ENCODE measurements around the gene HEMGN. TPM values are rescaled to one million over a fixed set of nuclear protein-coding genes. Genes with fewer than 3 reads are reported as not detected.

The HEMGN gene
- total RNA-seq, 2 experiments from 2014 or later, result 1.5 to 2.9 TPM

- Mint-ChIP-seq H3K27me3 (no peaks in the 10 kb centered on the region), H3K9me3 (ENCODE audit: low read depth) (no peaks in the 10 kb centered on the region), H3K4me3 (no peak overlapping the region), H3K4me1 (peaks cover 53% of the 10 kb centered on the region), H3K27ac (no peak overlapping the region), H3K36me3 (ENCODE audit: low read depth) (peaks cover 55% of the 10 kb centered on the region)
- DNase-seq (no peak), ATAC-seq (no peak)
- POLR2A ChIA-PET, result no interaction called here
- intact Hi-C loops (cut with DNase I, micrococcal nuclease), result no loop called here
- CTCF ChIA-PET, result interaction anchor here (1.0 to 9.3 kb wide), 5 partner anchors 9 to 21 kb away, joined by 3 to 70 read pairs (median 5); partner anchors contain the start of gene TRMO
Observed at GRCh38 chr9:97911528-97911927, 26.4 kb downstream of the HEMGN start.

DNA sequence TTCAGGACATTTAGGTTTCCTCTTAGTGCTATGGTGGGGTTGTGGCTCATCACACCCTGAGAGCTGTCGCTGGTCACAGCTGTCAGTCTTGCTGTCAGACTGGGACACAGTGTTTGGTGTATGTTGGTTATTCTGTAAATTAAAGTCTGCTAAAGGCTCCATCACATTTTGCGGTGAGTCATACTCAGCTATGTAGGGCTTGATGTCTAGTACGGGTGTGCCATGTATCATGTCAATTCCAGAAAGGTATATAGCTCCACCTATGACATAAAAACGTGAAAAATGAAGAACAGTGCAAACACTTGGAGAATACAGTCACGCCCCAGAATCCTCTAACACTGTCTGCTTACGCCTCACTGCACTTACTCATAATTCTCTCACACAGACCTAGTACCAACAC lies 27.6 kb downstream of the HEMGN start:
- ChIA-PET POLR2A (interaction anchor here (1.4 kb wide), 1 partner anchor 11 kb away, joined by 8 read pairs; the partner anchor contains the start of gene TRMO), CTCF (interaction anchor here (0.7 to 9.3 kb wide), 4 partner anchors 9 to 82 kb away, joined by 3 to 70 read pairs (median 5); partner anchors contain the start of gene TRMO)
- no peak overlapping the region for H3K4me3 Mint-ChIP-seq
- H3K4me1 Mint-ChIP-seq, result peaks cover 59% of the 10 kb centered on the region
- peak overlapping the region; percentile 71 for H3K27ac Mint-ChIP-seq
- no peaks in the 10 kb centered on the region for H3K9me3 Mint-ChIP-seq (ENCODE audit: low read depth)
- DNase-seq (no peak), ATAC-seq (peak; percentile 21)
- H3K27me3 Mint-ChIP-seq, result no peaks in the 10 kb centered on the region
- intact Hi-C loops (cut with DNase I, micrococcal nuclease), result no loop called here
- peaks cover 49% of the 10 kb centered on the region for H3K36me3 Mint-ChIP-seq (ENCODE audit: low read depth)

- ChIA-PET POLR2A (interaction anchor here (1.3 kb wide), 1 partner anchor 12 kb away, joined by 5 read pairs; no protein-coding TSS in a partner anchor), CTCF (interaction anchor here (1.1 to 9.3 kb wide), 3 partner anchors 10 to 20 kb away, joined by 3 to 70 read pairs (median 7); partner anchors contain the start of gene TRMO)
- ATAC-seq (no peak), DNase-seq (no peak)
- no peaks in the 10 kb centered on the region for H3K9me3 Mint-ChIP-seq (ENCODE audit: low read depth)
- no peaks in the 10 kb centered on the region for H3K27me3 Mint-ChIP-seq
- no peak overlapping the region for H3K27ac Mint-ChIP-seq
- peaks cover 61% of the 10 kb centered on the region for H3K4me1 Mint-ChIP-seq
- peaks cover 43% of the 10 kb centered on the region for H3K36me3 Mint-ChIP-seq (ENCODE audit: low read depth)
- intact Hi-C loops (cut with DNase I, micrococcal nuclease), result no loop called here
- H3K4me3 Mint-ChIP-seq, result no peak overlapping the region
Observed at GRCh38 chr9:97908705-97909104, 29.3 kb downstream of the HEMGN start.

DNA sequence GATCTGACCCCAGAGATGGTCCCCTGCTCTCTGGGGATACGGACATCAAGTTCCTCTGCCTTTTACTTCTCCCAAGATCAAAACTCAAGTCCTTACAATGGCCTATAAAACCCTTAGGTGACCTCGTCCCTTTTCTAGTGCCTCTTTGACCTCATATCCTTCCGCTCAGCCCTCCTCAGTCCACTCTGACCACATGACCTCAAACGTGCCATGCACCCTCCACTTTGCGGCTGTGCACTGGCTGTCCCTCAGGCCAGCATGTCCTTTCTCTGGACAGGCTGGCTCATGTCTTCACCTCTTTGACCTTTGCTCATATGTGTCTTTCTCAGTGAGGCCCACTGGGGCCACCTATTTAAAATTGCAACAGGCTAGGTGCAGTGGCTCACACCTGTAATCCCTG lies 30.3 kb downstream of the HEMGN start:
- Mint-ChIP-seq H3K27ac (peak overlapping the region; percentile 89), H3K27me3 (no peaks in the 10 kb centered on the region), H3K4me1 (peaks cover 66% of the 10 kb centered on the region), H3K4me3 (no peak overlapping the region), H3K36me3 (ENCODE audit: low read depth) (peaks cover 43% of the 10 kb centered on the region), H3K9me3 (ENCODE audit: low read depth) (no peaks in the 10 kb centered on the region)
- ChIA-PET CTCF (interaction anchor here (0.7 to 9.3 kb wide), 3 partner anchors 9 to 1121 kb away, joined by 5 to 70 read pairs (median 7); partner anchors contain the start of gene TRMO), POLR2A (no interaction called here)
- intact Hi-C loops (cut with DNase I, micrococcal nuclease), result no loop called here
- no peak for ATAC-seq
- DNase-seq, result no peak

DNA sequence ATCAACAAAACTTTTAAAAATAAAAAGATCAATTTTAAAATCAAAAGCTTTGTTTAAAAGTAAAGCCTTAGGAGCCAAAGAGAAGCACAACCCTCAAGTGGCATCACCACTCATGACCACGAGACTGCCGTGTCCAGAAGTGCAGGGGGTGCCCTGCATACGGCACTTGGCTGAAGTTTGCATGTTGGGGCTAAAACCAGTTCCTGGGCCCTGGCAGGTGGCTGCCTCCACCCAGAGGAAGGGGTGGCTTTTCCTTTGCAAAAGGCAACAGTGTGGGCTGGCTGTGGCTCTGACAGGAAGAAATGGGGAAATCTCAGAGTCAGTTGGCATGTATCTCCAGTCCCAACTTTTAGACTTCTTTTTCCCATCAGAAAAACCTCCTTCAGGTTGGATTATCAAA lies 30.9 kb downstream of the HEMGN start:
- peaks cover 69% of the 10 kb centered on the region for H3K4me1 Mint-ChIP-seq
- intact Hi-C loops (cut with DNase I, micrococcal nuclease), result no loop called here
- peaks cover 38% of the 10 kb centered on the region for H3K36me3 Mint-ChIP-seq (ENCODE audit: low read depth)

GRCh38 chr9:97906236-97906831 lies 31.6 kb downstream of the HEMGN start:
- Mint-ChIP-seq H3K27me3 (no peaks in the 10 kb centered on the region), H3K36me3 (ENCODE audit: low read depth) (peaks cover 36% of the 10 kb centered on the region), H3K9me3 (ENCODE audit: low read depth) (no peaks in the 10 kb centered on the region), H3K4me1 (peaks cover 76% of the 10 kb centered on the region), H3K27ac (peak overlapping the region; percentile 95), H3K4me3 (peak overlapping the region; percentile 58)
- DNase-seq, result peak; percentile 62
- CTCF ChIA-PET, result interaction anchor here (0.6 to 9.3 kb wide), 6 partner anchors 9 to 521 kb away, joined by 3 to 113 read pairs (median 4); partner anchors contain the start of gene TRMO
- POLR2A ChIA-PET, result interaction anchor here (1.0 to 1.8 kb wide), 2 partner anchors 14 to 16 kb away, joined by 3 to 6 read pairs; partner anchors contain the start of gene TRMO
- peak; percentile 43 for ATAC-seq
- intact Hi-C loops (cut with DNase I, micrococcal nuclease), result loop anchor here in 1 of 2 experiments (1.0 kb wide), 1 partner anchor 16 kb away; the partner anchor contains the start of gene TRMO

More for the DNA sequence above, 30.9 kb downstream of the HEMGN start:
- Mint-ChIP-seq H3K27me3 (no peaks in the 10 kb centered on the region), H3K27ac (peak overlapping the region; percentile 89), H3K4me3 (no peak overlapping the region), H3K9me3 (ENCODE audit: low read depth) (no peaks in the 10 kb centered on the region)
- ChIA-PET POLR2A (interaction anchor here (1.8 kb wide), 1 partner anchor 14 kb away, joined by 6 read pairs; no protein-coding TSS in a partner anchor), CTCF (interaction anchor here (0.7 to 9.3 kb wide), 5 partner anchors 10 to 29 kb away, joined by 3 to 70 read pairs (median 3); partner anchors contain the start of gene TRMO)
- DNase-seq, result peak; percentile 33
- ATAC-seq, result no peak

GRCh38 chr9:97905228-97905627 lies 32.7 kb downstream of the HEMGN start:
- DNase-seq (peak; percentile 57), ATAC-seq (peak; percentile 60)
- Mint-ChIP-seq H3K9me3 (ENCODE audit: low read depth) (no peaks in the 10 kb centered on the region), H3K36me3 (ENCODE audit: low read depth) (peaks cover 31% of the 10 kb centered on the region), H3K4me1 (peaks cover 81% of the 10 kb centered on the region), H3K27ac (peak overlapping the region; percentile 83), H3K27me3 (no peaks in the 10 kb centered on the region), H3K4me3 (peak overlapping the region; percentile 74)
- POLR2A ChIA-PET, result interaction anchor here (1.0 kb wide), 1 partner anchor 17 kb away, joined by 3 read pairs; the partner anchor contains the start of gene TRMO
- intact Hi-C loops (cut with DNase I, micrococcal nuclease), result loop anchor here (1.0 to 2.0 kb wide), 3 partner anchors 13 to 50 kb away; no protein-coding TSS in a partner anchor
- CTCF ChIA-PET, result interaction anchor here (0.7 to 8.3 kb wide), 7 partner anchors 9 to 129 kb away, joined by 3 to 113 read pairs (median 3); no protein-coding TSS in a partner anchor

DNA sequence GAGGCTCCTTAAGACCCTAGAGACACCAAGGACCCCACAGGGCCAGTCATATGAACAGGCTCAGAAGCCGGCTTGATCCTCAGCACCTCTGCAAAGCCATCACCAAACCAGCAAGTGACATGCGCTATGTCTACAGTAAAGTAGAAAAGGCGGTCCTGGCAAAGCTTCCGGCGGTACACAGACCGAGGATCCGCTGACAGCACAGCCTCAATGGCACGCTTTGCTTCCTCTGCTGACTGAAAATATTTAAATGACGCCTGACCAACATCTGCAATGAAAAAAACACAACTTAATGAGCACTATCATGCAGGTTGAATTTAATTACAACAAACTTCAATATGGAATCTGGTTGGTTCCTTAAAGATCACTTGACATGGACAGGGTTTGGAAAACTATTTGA lies 33.2 kb downstream of the HEMGN start:
- Mint-ChIP-seq H3K27ac (peak overlapping the region; percentile 83), H3K9me3 (ENCODE audit: low read depth) (no peaks in the 10 kb centered on the region), H3K4me1 (peaks cover 81% of the 10 kb centered on the region), H3K4me3 (peak overlapping the region; percentile 74), H3K36me3 (ENCODE audit: low read depth) (peaks cover 27% of the 10 kb centered on the region), H3K27me3 (no peaks in the 10 kb centered on the region)
- intact Hi-C loops (cut with DNase I, micrococcal nuclease), result loop anchor here (1.0 to 5.0 kb wide), 7 partner anchors 14 to 272 kb away; partner anchors contain the start of genes XPA (in 2 of the 2), FOXE1 (in 1 of the 2), NCBP1 (in 1 of the 2) and TSTD2 (in 1 of the 2)
- DNase-seq (peak; percentile 79), ATAC-seq (peak; percentile 81)
- ChIA-PET CTCF (interaction anchor here (0.5 to 8.3 kb wide), 8 partner anchors 9 to 196 kb away, joined by 3 to 113 read pairs (median 3); no protein-coding TSS in a partner anchor), POLR2A (interaction anchor here (1.0 kb wide), 1 partner anchor 16 kb away, joined by 3 read pairs; no protein-coding TSS in a partner anchor)

DNA sequence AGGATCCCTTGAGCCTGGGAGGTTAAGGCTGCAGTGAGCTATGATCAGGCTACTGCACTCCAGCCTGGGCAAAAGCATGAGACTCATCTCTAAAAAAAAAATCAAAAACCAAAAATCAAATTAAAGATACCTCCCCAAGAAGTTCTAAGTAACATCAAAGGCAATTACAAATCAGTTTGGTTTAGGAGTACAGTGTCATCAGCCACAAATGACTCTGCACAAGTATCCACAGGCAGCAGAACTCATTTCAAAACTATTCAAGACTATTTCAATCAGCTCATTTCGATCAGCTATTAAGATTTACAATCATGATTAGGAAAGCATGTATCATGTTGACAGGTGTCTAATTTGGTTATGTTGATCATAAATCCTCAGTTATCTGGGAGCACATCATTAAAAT lies 34.8 kb downstream of the HEMGN start:
- POLR2A ChIA-PET, result interaction anchor here (0.5 to 1.2 kb wide), 4 partner anchors 19 to 403 kb away, joined by 3 to 6 read pairs (median 4); partner anchors contain the start of genes TRMO and XPA
- intact Hi-C loops (cut with DNase I, micrococcal nuclease), result loop anchor here (5.0 kb wide), 4 partner anchors 51 to 271 kb away; partner anchors contain the start of genes XPA (in 2 of the 2), FOXE1 (in 1 of the 2), NCBP1 (in 1 of the 2) and TSTD2 (in 1 of the 2)
- Mint-ChIP-seq H3K4me1 (peaks cover 72% of the 10 kb centered on the region), H3K27me3 (no peaks in the 10 kb centered on the region), H3K36me3 (ENCODE audit: low read depth) (peaks cover 23% of the 10 kb centered on the region), H3K9me3 (ENCODE audit: low read depth) (no peaks in the 10 kb centered on the region), H3K4me3 (no peak overlapping the region), H3K27ac (peak overlapping the region; percentile 74)
- DNase-seq (no peak), ATAC-seq (peak; percentile 11)
- CTCF ChIA-PET, result interaction anchor here (0.5 to 8.3 kb wide), 7 partner anchors 12 to 288 kb away, joined by 3 to 113 read pairs (median 4); partner anchors contain the start of genes TRMO and XPA

DNA sequence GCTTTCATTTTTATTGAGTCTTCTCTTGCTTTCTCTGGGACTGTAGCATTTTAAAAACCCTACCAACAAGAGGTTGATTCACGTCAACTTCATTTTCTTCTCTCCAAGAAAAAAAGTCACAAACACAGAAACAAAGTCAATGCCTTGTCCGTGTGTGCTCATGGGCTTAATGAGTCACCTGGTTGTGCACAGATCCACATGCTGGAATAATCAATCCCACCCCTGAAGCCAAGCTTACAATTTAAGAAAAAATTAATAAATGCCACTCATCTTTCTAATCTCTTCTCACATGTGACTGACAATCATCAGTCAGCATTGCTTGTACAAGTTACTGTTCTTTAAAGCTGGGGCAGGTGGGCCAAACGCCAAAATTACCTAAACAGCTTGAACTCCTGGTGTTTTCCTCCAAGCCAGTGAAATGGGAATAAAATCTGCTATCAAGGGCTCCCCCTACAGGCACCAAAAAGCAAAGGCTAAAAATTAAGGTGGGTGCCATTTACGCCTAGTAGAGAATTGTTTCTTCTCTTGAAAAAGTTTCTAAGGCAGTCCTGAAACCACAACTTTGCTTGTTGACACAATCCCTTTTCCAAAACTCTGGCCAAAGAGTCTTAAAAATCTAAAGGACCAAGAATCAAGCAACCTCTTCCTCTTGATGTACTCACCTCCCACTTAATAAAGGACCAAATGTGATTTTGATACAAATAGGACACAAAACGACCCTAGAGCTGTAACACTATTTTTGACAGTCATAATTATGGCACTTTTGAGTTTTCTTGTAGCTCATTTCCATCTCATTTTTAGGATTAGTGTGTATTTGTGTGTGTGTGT lies 37.0 kb downstream of the HEMGN start:
- no peak for ATAC-seq
- ChIA-PET POLR2A (interaction anchor here (0.6 to 1.0 kb wide), 3 partner anchors 16 to 1105 kb away, joined by 3 to 7 read pairs (median 3); no protein-coding TSS in a partner anchor), CTCF (interaction anchor here (0.6 to 8.3 kb wide), 36 partner anchors 9 to 1164 kb away, joined by 3 to 113 read pairs (median 3); partner anchors contain the start of genes TBC1D2, TRMO and XPA)
- intact Hi-C loops (cut with DNase I, micrococcal nuclease), result loop anchor here (1.0 to 5.0 kb wide), 5 partner anchors 49 to 269 kb away; partner anchors contain the start of genes XPA (in 2 of the 2), FOXE1 (in 1 of the 2), NCBP1 (in 1 of the 2) and TSTD2 (in 1 of the 2)
- Mint-ChIP-seq H3K36me3 (ENCODE audit: low read depth) (peaks cover 10% of the 10 kb centered on the region), H3K4me1 (peaks cover 53% of the 10 kb centered on the region), H3K27me3 (no peaks in the 10 kb centered on the region), H3K4me3 (no peak overlapping the region), H3K27ac (peak overlapping the region; percentile 56), H3K9me3 (ENCODE audit: low read depth) (no peaks in the 10 kb centered on the region)
- DNase-seq, result no peak
